ENCODE measurements around the gene KCNIP4.

DNA sequence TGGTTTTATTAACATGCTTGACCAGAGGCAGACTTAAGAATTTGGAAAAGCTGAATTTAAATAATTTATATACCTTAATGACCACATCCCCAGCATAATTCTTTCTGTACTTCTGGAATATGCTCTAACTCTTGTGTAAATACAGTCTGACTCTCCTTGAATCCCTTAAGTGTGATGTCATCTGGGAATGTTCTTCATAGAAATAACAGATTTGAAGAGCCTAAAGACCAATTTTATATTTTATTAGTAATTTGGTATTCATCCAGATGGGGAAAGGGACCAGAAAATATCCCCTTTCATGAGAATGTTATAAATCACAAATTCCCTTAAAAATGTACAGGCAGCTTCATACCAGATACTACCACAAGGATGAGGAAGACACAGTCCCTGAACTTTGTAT is 58.3 kb downstream of the KCNIP4 start:
- TF ChIP-seq, protein P1, sequence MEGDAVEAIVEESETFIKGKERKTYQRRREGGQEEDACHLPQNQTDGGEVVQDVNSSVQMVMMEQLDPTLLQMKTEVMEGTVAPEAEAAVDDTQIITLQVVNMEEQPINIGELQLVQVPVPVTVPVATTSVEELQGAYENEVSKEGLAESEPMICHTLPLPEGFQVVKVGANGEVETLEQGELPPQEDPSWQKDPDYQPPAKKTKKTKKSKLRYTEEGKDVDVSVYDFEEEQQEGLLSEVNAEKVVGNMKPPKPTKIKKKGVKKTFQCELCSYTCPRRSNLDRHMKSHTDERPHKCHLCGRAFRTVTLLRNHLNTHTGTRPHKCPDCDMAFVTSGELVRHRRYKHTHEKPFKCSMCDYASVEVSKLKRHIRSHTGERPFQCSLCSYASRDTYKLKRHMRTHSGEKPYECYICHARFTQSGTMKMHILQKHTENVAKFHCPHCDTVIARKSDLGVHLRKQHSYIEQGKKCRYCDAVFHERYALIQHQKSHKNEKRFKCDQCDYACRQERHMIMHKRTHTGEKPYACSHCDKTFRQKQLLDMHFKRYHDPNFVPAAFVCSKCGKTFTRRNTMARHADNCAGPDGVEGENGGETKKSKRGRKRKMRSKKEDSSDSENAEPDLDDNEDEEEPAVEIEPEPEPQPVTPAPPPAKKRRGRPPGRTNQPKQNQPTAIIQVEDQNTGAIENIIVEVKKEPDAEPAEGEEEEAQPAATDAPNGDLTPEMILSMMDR (conservative IDR thresholded peaks at IDR 0.05): no peak
- no peak for TF ChIP-seq EZH2 (IDR thresholded peaks at IDR 0.05; ENCODE audit: low read depth)
